Left lung (tissue), 10 donors: ENCODE measurements around the gene PDC. TPM values are rescaled to one million over a fixed set of nuclear protein-coding genes. Genes with fewer than 3 reads are reported as not detected.

Source experiments
- ATAC-seq: fragments of 200-7000 bp; cut with Tn5 transposase; one replicate; pipeline ENCODE4 v1.9.1; 2020; ENCODE audit warnings: moderate library complexity
- DNase-seq, 4 donors: peaks; one replicate each; pipeline ENCODE4 v3.0.0-alpha.2; 2013 to 2020
- H3K27ac ChIP-seq, 2 donors: fragments of 200-600 bp; sonication (generic) in 1 of 2; one replicate each; pipeline versions ENCODE4 v1.5.0 to v1.8.0; 2020 to 2021
- H3K27me3 ChIP-seq, 2 donors: fragments of 200-600 bp; sonication (generic) in 1 of 2; one replicate each; pipeline versions ENCODE4 v1.5.0 to v1.8.0; 2020 to 2021
- H3K36me3 ChIP-seq, 2 donors: fragments of 200-600 bp; sonication (generic) in 1 of 2; one replicate each; pipeline versions ENCODE4 v1.5.0 to v1.8.0; 2020 to 2021
- H3K4me1 ChIP-seq, 2 donors: fragments of 200-600 bp; one replicate each; pipeline ENCODE4 v1.8.0; 2021
- H3K4me3 ChIP-seq, 2 donors: fragments of 200-600 bp; sonication (generic) in 1 of 2; one replicate each; pipeline versions ENCODE4 v1.5.0 to v1.8.0; 2020 to 2021; ENCODE audit warnings: mild to moderate bottlenecking in 1 of 2
- H3K9me3 ChIP-seq, 2 donors: fragments of 200-600 bp; sonication (generic) in 1 of 2; one replicate each; pipeline versions ENCODE4 v1.5.0 to v1.8.0; 2020 to 2021
- CTCF ChIP-seq, 2 donors: fragments of 200-600 bp; sonication (generic) in 1 of 2; IDR thresholded peaks; one replicate each; pipeline versions ENCODE4 v1.5.0 to v1.8.0; 2021; ENCODE audit warnings: antibody characterized with exemption in 2 of 2
- intact Hi-C, 2 donors: fragments of 100-400 bp; cut with DNase I; formaldehyde crosslinking; loops; one replicate each; pipeline versions ENCODE4 v1.11.2 to v1.14.2; 2022
- polyA plus RNA-seq, 6 donors: library from polyadenylated mRNA; unstranded; fragments of 120-200 nt; gene quantifications; one replicate each; pipeline ENCODE4 v1.2.1, GENCODE V29; 2013; ENCODE audit not compliant: insufficient read length in 6 of 6
- total RNA-seq, 2 donors: library from RNA; stranded (reverse); fragmentation: NEBNext Ultra II Directional; extraction: Animal tissue kit (Norgen Biotek cat#: 25700); gene quantifications; one replicate each; pipeline ENCODE4 v1.2.1, GENCODE V29; 2021
- donor health status: DM: no; HTN: yes; CAD: no.
- donor health status: DM: no; HTN: no; CAD: no.

PDC gene
- total and polyA plus RNA-seq, 8 donors, result 0.27 to 0.84 (median 0.56) TPM; not detected in 2

- H3K27ac ChIP-seq, result no peak overlapping the region
- H3K4me1 ChIP-seq, result peaks cover 0 to 11% of the 10 kb centered on the region in 2 donors
- H3K27me3 ChIP-seq, result no peaks in the 10 kb centered on the region
- no peaks in the 10 kb centered on the region for H3K36me3 ChIP-seq
- DNase-seq (no peak), ATAC-seq (no peak)
- no peak for TF ChIP-seq CTCF (IDR thresholded peaks at IDR 0.05)
- H3K9me3 ChIP-seq, result no peaks in the 10 kb centered on the region
- intact Hi-C loops, result no loop called here
- no peak overlapping the region for H3K4me3 ChIP-seq
Measured at GRCh38 chr1:186440584-186440983, 20.3 kb downstream of the PDC start.

- intact Hi-C loops, result no loop called here
- no peaks in the 10 kb centered on the region for H3K27me3 ChIP-seq
- peaks cover 0 to 11% of the 10 kb centered on the region in 2 donors for H3K4me1 ChIP-seq
- H3K36me3 ChIP-seq, result no peaks in the 10 kb centered on the region
- TF ChIP-seq CTCF (IDR thresholded peaks at IDR 0.05), result no peak
- H3K27ac ChIP-seq, result no peak overlapping the region
- H3K9me3 ChIP-seq, result no peaks in the 10 kb centered on the region
- ATAC-seq, result no peak
- H3K4me3 ChIP-seq, result no peak overlapping the region
- no peak for DNase-seq
Measured at GRCh38 chr1:186438567-186438966, 22.3 kb downstream of the PDC start.

- Histone ChIP-seq H3K27ac (no peak overlapping the region), H3K36me3 (no peaks in the 10 kb centered on the region), H3K4me3 (no peak overlapping the region), H3K27me3 (no peaks in the 10 kb centered on the region), H3K4me1 (no peaks in the 10 kb centered on the region), H3K9me3 (no peaks in the 10 kb centered on the region)
- ATAC-seq, result no peak
- TF ChIP-seq CTCF (IDR thresholded peaks at IDR 0.05), result no peak
- intact Hi-C loops, result no loop called here
- DNase-seq, result no peak
Measured at GRCh38 chr1:186435336-186435735, 25.6 kb downstream of the PDC start.

GRCh38 chr1:186429017-186429416, 31.9 kb downstream of the PDC start:
- no peak for ATAC-seq
- Histone ChIP-seq H3K36me3 (no peaks in the 10 kb centered on the region), H3K27me3 (no peaks in the 10 kb centered on the region), H3K9me3 (no peaks in the 10 kb centered on the region), H3K27ac (no peak overlapping the region), H3K4me3 (no peak overlapping the region), H3K4me1 (no peaks in the 10 kb centered on the region)
- intact Hi-C loops, result no loop called here
- DNase-seq, result no peak
- TF ChIP-seq CTCF (IDR thresholded peaks at IDR 0.05), result no peak

- DNase-seq, result no peak
- intact Hi-C loops, result no loop called here
- no peak overlapping the region for H3K4me3 ChIP-seq
- TF ChIP-seq CTCF (IDR thresholded peaks at IDR 0.05), result no peak
- no peaks in the 10 kb centered on the region for H3K4me1 ChIP-seq
- no peaks in the 10 kb centered on the region for H3K9me3 ChIP-seq
- no peaks in the 10 kb centered on the region for H3K27me3 ChIP-seq
- H3K27ac ChIP-seq, result no peak overlapping the region
- no peak for ATAC-seq
- no peaks in the 10 kb centered on the region for H3K36me3 ChIP-seq
Measured at GRCh38 chr1:186426118-186426517, 34.8 kb downstream of the PDC start.
